ENCODE measurements around the gene GTPBP3.

GRCh38 chr19:17336872-17337674, at the start of gene GTPBP3:
- TF ChIP-seq CTCF (conservative IDR thresholded peaks at IDR 0.05; ENCODE audit: low read depth, low read length) (no peak), EZH2 (IDR thresholded peaks at IDR 0.05; ENCODE audit: borderline replicate concordance, low read depth, low read length, poor library complexity, severe bottlenecking) (no peak)

Data from A673 (cell line).